Measurements from ENCODE around the gene PSG1.
"Not testable (repeated sequence)": the region's sequence is repeated elsewhere in the genome, so short reads cannot be mapped to it uniquely, and the experiment has no call there.

Gene PSG1

DNA sequence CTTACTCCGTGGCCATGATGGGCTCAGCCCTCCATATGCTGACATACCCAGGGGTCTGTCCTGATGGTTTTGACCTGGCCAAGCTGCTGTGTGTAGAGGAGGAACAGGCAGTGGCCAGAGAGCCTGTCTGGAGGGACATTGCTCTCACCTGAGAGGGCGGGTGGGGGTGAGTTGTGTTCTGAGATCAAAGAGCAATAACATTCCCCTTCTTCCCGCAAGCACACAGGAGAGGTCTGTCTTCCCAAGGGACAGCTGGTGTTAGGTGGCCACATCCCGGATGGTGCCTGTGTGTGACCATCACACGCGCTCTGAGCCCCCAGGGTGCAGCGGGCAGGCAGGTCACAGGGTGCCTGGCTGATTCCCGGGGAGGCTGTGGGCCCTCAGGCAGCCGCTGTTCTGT is 1.1 kb upstream of the PSG1 start:
- not testable (repeated sequence) for DNase-seq

DNA sequence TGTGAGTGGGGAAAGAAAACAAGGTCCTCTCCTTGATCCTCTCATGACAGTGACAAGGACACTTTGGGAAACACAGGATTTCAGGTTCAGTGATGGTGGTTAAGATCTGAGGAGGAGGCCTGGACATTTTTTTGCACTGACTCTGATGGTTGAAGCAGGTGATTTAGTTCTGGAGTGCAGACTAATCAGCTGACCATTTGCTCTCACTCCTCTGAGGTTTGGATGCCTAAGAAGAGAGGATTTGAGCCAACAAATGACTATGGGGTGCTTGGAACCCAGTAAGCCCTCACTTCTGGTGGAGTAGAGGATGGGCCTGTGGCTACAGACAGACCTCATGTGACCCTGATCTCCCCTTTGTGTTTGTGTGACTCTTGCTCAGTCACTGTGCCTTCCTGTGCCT is 2.9 kb downstream of the PSG1 start:
- DNase-seq, result not testable (repeated sequence)

DNA sequence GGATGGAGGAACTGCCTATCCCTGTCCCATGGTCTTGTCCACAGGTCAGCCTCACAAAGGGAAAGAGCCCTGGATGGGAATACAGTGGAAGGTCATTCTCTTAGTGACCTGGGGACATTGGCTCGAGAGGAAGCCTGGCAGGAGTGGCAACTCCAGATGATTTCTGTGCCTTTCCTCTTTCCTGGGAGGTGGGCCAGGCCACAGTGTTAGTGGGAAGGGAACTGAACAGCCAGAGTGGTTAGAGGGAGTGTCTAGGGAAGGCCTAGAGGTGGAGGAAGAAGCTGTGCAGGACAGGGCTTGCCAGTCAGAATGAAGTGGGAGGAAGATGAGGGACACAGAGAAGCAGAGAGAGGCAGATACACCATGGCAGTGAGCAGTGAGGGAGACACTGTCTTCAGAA is 3.6 kb downstream of the PSG1 start:
- DNase-seq, result not testable (repeated sequence)

DNA sequence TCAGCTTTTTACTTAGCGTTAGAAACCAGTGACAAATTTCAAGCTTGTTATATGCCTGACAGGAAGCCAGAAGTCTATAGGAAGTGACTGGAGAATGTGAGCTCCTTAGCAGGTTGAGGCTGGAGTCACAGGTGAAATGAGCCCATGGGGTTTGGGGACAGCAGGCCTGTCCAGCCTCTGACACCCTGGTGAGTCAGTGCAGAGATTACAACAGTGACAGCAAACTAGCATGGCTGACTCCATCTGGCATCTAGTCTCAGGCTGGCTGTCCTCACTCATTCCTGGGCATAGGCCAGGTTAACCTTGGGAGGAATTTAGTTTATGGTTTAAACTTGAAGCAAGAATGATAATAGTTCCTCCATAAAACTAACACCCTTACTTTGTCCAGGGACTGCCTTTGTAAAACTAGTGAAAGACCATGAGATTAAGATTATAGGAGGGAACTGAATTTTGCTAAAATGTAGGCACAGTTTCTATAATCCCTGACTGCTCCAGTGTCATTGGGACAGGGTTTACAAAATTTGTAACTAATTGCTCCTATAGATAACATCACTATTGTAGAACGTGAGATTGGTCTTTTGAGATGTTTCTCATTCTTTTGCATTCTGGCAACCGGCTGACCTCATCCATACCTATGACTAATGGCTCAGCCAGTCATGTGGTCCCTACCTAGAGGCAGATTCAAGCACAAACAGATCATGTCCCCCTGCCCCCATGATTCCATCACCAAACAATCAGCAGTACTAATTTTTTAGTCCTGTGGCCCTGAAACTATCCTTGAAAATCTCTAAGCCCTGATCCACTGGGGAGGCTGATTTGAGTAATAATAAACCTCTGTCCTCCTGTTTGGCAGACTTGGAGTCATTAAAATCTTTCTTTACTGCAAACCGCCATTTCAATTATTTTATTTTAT is 4.4 kb downstream of the PSG1 start:
- not testable (repeated sequence) for DNase-seq

DNA sequence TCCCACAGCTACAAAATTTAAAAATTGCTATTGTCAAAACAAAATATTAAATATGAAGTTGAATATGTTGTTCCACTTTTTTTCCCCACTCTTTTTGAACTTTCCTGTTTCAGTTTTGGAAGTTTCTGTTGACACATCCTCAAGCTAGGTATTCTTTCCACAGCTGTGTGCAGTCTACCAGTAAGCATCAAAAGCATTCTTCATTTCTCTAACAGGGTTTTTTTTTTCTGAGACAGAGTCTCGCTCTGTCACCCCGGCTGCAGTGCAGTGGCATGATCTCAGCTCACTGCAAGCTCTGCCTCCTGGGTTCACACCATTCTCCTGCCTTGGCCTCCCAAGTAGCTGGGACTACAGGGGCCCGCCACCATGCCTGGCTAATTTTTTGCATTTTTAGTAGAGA is 5.4 kb downstream of the PSG1 start:
- not testable (repeated sequence) for DNase-seq

DNA sequence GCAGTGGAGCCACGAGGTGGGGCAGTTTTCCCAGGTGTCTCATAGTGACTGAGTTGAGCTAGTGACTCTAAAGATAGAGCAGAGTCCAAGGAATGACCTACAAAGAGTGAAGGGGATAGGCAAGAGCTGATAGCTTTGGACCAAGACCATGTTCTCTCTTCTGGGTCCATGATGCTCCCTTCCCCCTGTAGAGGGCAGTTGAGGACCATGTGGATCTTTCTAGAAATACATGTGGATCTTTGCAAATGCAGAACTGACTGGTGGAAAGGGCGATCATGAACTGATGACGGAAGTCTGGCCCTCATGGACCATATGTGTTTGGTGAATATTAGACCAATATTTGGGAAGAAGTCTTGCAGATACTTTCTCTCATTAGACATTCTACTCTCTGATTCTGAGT is 6.9 kb downstream of the PSG1 start:
- DNase-seq, result no peak

DNA sequence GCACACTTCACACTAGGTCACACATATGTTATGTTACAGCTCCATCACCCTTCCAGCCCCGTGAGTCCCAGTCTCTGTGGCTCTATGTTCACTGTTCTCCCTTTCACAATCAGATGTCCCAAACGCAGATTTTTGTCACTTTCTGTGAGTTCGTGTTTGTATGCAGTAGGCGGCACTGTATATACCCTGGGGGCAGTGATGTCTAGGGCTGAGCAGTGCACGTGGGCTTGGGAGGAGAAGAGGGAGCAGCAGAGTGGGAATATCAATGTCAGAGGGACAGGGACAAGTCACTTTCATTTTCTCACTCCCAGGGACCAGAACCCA is 22.0 kb downstream of the PSG1 start:
- no peak for DNase-seq

DNA sequence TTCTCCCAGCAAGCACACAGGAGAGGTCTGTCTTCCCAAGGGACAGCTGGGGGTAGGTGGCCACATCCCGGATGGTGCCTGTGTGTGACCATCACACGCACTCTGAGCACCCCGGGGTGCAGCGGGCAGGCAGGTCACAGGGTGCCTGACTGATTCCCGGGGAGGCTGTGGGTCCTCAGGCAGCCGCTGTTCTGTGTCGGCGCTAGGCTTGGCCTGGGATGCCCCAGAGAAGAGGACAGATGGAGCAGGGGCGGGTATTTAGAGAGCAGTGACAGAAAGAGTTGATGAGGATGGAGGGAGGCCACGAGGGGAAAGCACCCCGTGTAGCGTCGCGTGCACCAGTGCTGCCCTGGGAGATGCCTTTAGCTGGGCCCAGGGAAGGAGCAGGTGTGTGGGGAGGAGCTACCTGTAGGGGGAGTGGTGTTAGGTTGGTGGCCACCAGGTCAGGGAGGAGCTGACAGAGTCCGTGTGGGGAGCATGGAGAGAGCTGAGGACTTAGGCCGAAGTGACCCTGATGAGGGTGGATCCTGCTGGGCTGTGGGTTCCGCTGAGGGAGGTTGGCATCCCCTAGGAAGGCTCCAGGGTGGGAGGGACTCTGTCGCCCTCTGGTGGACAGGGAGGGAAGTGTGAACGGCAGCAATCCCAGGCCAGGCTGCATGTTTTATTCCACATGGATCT is 22.5 kb downstream of the PSG1 start:
- peak; percentile 48 for DNase-seq

DNA sequence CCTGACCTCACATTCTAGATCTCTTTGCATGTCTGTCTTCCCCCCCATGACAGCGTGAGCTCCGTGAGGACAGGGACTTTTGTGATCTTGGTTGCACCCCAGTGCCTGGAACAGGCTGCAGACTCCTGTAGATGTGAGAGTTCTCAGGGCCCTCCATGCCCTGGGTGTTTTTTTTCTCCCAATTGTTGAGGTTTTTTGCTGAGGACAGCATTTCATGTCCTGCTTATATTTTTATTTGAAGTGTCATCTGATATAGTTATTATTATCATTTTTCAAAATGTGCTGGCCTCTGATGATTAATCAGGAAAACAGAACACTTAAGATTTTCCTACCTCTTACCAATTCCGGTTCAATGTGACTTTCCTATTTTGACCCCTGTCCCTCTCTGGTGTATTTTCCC is 24.8 kb downstream of the PSG1 start:
- not testable (repeated sequence) for DNase-seq

DNA sequence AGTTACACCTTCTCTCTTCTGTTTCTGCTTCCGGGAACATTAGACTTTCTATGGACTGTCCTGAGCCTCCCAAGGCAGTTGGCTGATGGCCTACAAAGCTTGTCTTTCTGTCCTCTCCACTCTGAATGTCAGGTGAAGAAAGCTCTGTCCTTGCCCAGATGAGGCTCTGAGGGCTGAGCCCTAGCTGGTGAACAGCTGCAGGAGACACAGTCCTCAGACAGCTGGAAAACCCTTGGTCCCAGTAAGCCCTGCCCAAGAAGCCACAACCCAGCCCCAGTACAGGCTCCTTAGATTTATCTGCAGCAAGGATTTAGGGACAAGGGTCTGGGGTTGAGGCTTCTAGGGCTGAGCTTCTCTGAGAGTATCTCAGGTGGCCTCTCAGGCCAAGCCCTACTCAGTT is 26.3 kb downstream of the PSG1 start:
- DNase-seq, result not testable (repeated sequence)

GRCh38 chr19:42852821-42853220 is 26.7 kb downstream of the PSG1 start:
- DNase-seq, result not testable (repeated sequence)

- not testable (repeated sequence) for DNase-seq
Observed at GRCh38 chr19:42851718-42852280, 27.7 kb downstream of the PSG1 start.

GRCh38 chr19:42850981-42851717 is 28.4 kb downstream of the PSG1 start:
- DNase-seq, result no peak

GRCh38 chr19:42846597-42846996 is 32.9 kb downstream of the PSG1 start:
- DNase-seq, result no peak

DNA sequence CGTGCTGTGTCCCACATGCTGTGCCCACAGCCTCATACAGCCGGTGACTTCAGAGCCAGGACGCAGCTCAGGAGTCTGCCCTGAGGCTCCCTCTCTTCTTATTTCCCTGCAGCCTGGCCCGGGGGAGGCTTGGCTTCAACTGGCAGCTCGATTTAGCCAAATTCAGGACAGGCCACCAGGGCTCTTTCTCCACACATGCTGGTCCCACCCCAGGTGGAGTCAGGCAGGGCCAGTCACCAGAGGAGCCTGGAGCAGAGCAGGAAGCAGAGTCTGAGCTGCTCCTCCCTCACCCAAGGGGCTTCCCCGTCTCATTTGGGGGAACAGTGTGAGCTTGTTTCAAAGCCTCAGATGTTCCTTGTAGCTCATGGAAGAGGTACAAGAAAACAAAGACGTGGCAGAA is 35.9 kb downstream of the PSG1 start:
- not testable (repeated sequence) for DNase-seq

GRCh38 chr19:42832746-42833442 is 46.6 kb downstream of the PSG1 start:
- DNase-seq, result not testable (repeated sequence)

DNA sequence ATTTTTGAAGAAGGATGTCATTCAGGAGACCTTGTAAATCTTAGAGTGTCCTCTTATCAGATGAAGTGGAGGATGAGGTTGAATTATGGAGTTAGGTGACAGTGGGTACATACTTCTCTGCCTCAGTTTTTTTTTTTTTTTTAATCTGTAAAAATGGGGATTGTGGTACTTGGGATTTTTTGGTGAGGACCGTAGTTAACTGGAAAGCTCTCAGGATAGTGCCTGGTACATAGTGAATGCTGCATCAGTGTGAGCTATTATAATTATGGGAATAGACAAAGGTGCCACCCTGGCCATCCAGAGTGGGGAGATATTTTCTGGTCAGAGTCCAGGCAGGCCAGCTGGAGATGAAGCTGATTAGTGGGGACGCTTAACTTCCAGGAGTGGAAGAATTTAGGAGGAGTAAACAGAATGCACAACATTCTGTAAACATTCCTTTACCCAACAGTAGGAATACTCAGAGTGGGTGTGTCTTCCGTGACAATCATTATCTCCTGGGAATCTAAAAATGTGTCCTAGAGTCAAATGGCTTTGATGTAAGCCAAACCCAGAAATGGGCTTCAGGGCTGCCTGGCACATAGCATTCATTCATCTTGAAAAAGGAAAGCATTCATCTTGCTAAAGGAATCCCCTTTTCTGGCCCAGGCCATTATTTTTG is 47.4 kb downstream of the PSG1 start:
- DNase-seq, result not testable (repeated sequence)

- no peak for DNase-seq
Observed at GRCh38 chr19:42831221-42832019, 48.1 kb downstream of the PSG1 start.

- DNase-seq, result not testable (repeated sequence)
Observed at GRCh38 chr19:42821306-42821977, 58.1 kb downstream of the PSG1 start.

- not testable (repeated sequence) for DNase-seq
Observed at GRCh38 chr19:42819960-42820650, 59.4 kb downstream of the PSG1 start.
